GM18499 (cell line): Measurements from ENCODE around the gene DCLK1.

Experiments used
- ATAC-seq: cut with Tn5 transposase; IDR thresholded peaks from one replicate; pipeline ENCODE4 v1.9.1; 2021; ENCODE audit warnings: moderate number of reproducible peaks; ENCODE audit not compliant: insufficient read depth, unreplicated experiment

The DCLK1 gene

DNA sequence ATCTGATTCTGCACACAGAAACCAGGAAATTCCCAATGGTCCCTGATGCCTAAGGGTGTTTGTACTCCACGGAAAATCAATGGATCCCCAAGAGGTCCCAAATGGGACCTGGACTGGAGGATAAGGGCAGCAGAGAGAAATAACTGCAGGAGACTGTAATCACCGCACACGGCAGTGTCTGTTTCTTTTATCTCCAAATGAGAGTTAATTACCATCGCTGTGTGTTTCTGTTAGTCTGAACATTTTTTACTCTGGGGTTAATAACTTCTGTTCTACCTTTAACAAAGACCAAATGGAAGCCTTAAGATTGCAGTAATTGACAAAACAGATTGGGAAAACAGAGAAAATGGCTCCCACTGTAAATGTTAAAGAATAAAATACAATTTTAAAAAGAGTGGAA is 320.9 kb downstream of the DCLK1 start:
- no peak for ATAC-seq

GRCh38 chr13:35808846-35809245 is 322.3 kb downstream of the DCLK1 start:
- ATAC-seq = no peak

- no peak for ATAC-seq
Measured at GRCh38 chr13:35804901-35805300, 326.3 kb downstream of the DCLK1 start.

GRCh38 chr13:35797991-35798390 is 333.2 kb downstream of the DCLK1 start:
- ATAC-seq = no peak

DNA sequence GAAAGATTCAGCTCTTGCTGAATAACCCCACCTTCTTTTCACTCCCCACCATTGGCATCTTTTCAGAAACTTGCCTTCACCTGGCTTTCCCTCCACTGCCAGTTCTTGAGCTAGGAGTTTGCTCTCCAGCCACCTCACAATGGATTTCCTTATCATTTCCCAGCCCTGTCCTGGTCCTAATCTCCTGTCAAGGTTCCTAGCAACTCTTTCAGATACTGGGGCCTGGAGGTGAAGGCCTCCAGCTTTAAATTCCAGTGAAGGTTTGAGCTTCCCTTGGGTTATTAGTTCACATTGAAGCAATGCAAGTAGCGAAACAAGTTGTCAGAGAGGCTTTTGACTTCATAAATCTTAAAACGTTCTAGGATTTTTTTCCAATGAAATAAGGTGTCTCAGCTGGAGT is 333.9 kb downstream of the DCLK1 start:
- ATAC-seq = no peak

DNA sequence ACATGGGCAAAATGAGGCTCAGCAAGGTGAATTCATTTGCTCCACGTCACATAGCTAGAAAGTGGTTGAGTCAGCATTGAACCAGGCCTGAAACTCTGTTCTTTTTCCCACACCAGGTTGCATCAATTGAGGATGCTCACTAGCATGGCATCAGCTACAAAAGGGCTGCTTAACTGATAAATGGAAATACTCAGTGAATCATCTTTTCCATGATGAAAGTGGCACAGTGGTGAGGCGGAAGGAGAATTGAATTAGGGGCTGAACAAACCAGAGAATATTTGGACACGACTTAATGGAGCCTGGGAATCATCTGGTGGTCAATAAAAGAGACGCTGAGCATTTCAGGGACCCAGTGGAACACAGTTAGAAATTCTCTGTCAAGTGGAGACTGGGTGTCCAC is 334.6 kb downstream of the DCLK1 start:
- ATAC-seq = no peak

- ATAC-seq = no peak
Measured at GRCh38 chr13:35794734-35795389, 336.3 kb downstream of the DCLK1 start.

DNA sequence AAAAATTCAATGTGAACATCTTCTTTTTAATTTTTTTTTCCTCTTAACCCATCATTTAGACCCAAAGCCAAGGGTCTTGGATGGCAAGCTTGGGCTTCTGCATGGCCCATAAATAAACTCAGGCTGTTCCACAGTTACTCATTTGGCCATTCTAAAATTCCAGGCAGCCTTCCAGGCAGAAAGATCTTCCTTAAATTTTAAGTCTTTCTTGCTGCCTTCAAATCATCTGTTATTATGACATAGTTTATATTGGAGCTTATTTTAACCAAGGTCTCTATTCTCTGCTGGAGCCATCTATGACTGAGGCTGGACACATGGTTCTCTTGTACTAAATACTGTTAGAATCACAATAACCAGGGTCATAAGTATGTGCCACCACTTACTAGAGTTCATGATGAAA is 337.4 kb downstream of the DCLK1 start:
- ATAC-seq = no peak

- ATAC-seq = no peak
Measured at GRCh38 chr13:35792911-35793310, 338.3 kb downstream of the DCLK1 start.

DNA sequence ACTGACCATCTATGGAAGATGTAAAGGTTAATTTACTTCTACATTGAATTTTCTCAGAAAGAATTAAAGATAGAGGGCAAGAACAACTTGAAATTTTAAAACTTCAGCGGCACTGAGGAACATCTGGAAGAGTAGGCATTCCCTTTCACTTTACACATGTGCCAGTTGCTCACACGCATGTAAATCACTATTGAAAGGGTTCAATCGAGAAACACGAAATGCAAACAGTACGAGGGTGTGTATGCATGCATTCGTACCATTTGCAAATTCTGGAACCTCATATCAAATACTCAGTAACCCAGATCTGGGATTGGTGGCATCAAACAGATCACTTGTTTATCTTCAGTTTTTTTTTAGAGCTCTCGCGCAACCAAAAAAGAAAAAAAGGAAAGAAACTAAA is 339.2 kb downstream of the DCLK1 start:
- ATAC-seq = no peak

DNA sequence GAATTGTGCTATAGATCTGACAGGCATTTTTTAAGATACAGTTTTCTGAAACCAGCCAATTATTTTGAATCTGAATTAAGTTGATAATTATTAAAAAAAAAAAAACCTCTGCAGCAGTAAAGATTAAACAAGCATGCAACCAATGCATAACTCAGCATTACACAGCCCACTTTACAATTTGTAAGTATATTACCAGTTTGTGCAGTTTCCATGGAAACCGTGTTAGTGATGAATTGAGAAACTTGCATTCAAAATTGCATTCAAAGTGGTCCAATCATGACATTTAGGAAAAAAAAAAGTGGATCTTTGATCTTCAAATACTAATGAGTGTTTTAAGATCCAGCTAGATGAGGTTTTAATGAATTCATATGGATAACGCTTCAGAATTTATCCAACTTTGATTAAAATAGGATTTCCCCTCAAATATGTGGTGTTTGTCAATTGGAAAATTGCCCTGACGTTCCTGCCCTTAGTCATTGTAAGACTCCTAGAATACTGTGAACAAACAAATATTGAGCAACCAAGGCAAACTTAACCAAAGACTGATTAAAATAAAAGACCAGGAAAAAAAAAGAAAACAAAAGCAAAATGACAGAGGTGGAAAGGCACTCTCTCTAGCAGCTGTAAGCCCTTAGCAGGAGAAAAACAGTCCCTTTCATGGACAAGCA is 339.9 kb downstream of the DCLK1 start:
- no peak for ATAC-seq

- ATAC-seq = peak; percentile 80
Measured at GRCh38 chr13:35789335-35790165, 341.6 kb downstream of the DCLK1 start.

DNA sequence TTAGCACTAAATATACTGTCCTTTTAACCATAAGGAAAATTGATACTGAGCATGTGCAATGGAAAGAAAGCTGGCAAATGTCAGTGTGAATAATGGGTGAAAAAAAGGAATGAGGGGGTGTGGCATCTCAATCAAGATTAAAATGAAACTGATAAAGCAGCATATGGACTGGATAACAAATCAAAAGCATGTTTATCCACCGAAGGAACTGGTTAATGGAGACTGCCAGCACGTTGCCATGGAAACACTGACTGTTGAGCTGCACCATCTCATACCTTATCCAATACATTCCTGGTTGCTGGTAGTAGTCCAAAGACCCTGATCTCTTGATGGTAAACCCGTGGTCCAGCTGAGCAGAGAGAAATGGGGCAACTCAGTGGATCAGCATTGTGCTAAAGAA is 343.2 kb downstream of the DCLK1 start:
- no peak for ATAC-seq

DNA sequence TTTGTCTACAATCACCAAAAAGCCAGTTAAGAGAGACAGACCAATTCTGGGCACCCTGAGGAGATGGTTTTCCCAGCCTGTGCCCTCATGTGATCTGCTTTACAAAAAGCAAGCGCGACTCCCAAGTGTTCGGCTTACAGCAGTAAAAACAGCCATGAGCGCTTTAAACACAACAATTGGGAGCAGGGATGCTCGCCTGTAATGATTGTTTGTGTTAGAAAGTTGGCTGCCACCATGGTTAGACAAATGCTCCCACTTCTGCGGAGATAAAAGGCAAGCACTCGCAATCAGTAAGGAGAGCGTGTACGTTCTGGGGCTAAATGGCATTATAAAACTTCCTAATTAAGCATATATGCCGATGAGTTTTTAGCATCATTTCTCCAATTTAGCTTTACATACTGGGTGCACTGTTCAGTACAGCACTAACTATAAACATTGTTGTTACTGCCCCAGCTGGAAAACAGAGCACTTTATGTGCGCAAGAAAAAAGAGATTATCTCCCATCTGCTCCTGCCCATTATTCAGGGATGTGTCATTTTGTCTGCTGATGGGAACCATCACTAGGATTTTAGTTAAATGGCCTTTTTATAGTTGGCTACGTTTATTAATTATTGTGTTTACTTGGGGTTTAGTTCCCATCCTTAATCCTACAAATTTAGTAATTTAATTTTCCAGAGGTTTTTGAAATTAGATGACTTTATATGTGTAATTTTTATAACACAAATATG is 345.4 kb downstream of the DCLK1 start:
- no peak for ATAC-seq

GRCh38 chr13:35784286-35784951 is 346.8 kb downstream of the DCLK1 start:
- no peak for ATAC-seq

DNA sequence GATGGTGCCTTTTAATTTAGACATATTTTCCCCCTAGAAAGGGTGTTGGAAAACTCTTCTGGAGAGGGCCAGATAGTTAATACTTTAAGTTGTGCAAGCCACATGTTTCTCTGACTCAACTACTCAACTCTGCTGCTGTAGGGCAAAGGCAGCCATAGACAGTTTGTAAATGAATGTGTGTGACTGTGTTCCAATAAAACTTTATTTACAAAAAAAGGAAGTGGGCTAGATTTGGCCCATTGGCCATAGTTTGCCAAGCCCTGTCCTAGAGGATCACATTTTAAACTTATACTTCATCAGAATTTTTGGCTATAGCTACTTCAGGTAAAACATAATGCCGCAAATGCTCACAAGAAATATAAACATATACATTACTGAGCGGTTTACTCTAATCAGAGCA is 348.4 kb downstream of the DCLK1 start:
- ATAC-seq = no peak

DNA sequence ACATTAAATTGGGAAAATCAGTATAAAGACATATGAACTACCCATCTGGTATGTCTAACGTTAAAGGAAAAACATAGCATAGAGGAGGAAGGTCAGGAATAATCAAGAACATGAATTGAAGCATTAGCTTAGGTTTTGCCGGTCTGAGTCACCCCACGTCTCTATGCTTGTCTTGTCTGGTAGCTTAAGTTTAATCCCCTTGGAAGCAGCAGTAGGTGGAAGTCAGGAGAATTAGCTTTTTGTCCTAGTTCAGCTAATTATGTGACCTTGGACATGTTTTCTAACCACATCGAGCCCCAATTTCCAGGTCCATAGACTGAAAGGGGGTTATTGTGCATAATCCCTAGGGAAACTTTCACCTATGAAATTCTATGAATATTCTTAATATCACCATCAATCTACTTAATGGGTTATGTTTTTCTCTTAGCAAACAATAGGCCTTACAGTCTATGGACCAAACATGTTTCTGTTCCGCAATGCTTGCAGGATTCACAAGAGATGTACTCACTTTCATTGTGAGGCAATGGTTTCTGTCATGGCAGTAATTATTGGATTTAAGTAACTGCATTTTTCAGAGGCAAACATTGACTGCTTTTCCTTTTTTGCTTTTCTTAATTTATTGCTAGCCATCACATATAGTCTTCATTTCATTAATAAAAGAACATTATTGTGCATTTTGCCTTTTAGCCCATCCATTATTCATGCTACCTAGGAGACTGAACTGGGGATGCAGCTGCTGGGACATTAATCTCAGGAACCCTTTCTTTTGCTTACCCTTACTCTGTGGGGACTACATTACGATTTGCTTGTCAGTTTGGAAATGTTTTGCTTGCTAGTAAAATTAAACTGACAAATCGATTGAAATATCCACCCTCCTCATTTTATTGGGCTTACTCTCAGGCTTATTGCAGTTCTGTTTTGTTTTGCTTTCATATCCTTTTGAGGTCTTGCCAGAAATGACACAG is 349.9 kb downstream of the DCLK1 start:
- ATAC-seq = no peak

DNA sequence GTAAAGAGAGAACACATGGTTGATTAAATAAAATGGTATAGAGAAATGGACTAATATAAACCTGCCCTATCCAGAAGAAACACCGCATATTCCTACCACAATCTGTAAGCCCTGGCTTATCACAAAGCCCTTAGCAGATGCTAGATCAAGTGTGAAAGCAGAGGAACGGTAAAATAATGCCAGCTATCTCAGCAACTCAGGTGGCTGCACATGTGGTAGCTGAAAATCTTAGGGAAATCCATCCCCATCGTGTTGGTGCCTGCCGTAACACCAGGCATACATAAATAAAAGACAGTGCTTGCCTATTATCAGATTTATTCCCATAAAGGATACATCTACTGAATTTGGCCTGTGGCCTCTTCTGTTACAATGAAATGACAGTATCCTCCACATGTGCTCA is 350.6 kb downstream of the DCLK1 start:
- no peak for ATAC-seq

DNA sequence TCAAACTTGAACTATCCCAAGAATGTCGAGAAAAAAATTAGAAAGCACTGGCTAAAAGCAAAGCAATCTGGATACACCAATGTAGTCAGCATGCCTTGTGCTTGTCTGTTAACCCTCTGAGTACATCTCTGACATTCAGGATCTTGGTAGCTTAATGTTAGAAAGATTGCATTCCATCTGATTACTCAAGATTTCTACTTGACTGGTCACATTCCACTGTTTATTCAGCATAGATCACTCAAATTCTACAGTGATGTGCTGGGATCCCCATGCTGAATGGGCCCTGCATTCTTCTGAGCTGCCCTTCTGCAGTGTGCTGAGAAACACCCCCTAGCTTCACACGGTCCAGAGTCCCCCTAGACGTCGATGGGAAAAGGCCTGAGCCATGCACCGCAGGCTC is 359.3 kb downstream of the DCLK1 start:
- ATAC-seq = no peak
